Stimulated activated CD8-positive, alpha-beta memory T cell treated with anti-CD3 and anti-CD28 coated beads, Interleukin-7, amount 100 ng/mL, for 1 hour (primary cell): ENCODE measurements around the gene C2orf78.
"Not testable (repeated sequence)": the region's sequence is repeated elsewhere in the genome, so short reads cannot be mapped to it uniquely, and the experiment has no call there.

Experiments used
- DNase-seq, 2 donors: peaks; one replicate each; pipeline ENCODE4 v3.0.0-alpha.2; 2020; ENCODE audit warnings: low read depth in 2 of 2

C2orf78 gene

GRCh38 chr2:73779467-73780236 is 4.3 kb upstream of the C2orf78 start, which contains the start of gene DUSP11:
DUSP11 (minus strand) TSS chr2:73780103; CDS start chr2:73779974, 129 bp downstream.
- DNase-seq: peak; percentile 88 to 95

DNA sequence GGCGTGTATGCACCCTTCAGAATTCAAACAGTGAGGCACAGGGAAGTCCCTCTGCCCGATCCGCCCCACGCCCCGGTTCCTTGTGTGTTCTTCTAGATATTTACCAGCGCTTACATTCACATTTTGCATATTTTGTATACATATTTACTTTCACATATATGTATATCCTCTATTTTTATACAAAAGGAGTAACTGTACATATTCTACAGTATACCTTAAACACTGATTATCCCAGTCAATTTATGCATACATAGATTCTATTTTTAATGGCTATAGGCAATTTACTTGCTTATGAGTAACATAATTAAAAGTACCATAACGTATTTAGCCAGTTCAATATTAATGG is 3.8 kb upstream of the C2orf78 start:
- DNase-seq: no peak

GRCh38 chr2:73783402-73783801 is 581 bp upstream of the C2orf78 start:
- not testable (repeated sequence) for DNase-seq

GRCh38 chr2:73811878-73812277 is 27.9 kb downstream of the C2orf78 start:
- no peak for DNase-seq

- no peak for DNase-seq
Observed at GRCh38 chr2:73812635-73813034, 28.7 kb downstream of the C2orf78 start.

- DNase-seq: no peak
Observed at GRCh38 chr2:73818296-73818695, 34.3 kb downstream of the C2orf78 start.

- DNase-seq: no peak
Observed at GRCh38 chr2:73821227-73821626, 37.2 kb downstream of the C2orf78 start.

DNA sequence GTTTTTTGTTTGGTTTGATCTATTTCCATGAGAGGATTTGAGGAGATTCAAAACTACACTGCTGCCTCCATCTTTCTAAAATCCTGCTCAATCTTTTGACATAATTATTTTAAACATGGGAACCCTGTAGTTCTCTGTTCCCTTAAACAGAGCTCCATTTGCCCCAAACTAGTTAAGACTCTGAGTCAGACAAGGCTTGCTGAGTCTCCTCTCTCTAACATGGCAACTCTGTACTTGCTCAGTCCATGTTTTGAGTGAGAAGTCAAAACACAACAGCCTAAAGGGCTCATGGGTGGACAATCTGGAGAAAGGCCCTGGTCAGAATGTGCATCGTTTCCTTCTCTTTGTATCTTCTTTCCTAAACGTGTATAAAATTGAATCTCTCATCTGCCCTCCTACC is 37.7 kb downstream of the C2orf78 start:
- no peak for DNase-seq

- no peak for DNase-seq
Observed at GRCh38 chr2:73822276-73822675, 38.3 kb downstream of the C2orf78 start.

DNA sequence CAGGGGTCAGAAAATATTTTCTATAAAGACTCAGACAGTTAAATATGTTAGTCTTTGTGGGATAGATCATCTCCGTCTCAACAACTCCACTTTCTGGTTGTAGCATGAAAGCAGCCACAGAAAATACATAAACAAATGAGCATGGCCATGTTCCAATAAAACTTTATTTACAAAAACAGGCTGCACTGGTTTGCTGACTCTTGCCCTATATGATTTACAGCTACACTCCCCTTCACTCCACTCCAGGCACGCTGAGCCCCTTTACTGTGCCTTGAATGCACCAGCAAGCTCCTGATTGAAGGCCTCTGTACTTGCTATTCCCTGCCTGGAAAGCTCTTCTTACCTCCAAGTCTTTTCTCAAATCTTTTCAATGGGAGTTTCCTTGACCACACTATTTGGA is 39.0 kb downstream of the C2orf78 start:
- DNase-seq: no peak

- DNase-seq: no peak
Observed at GRCh38 chr2:73823416-73823815, 39.4 kb downstream of the C2orf78 start.

GRCh38 chr2:73823916-73824523 is 40.0 kb downstream of the C2orf78 start:
- DNase-seq: no peak

GRCh38 chr2:73825408-73825807 is 41.4 kb downstream of the C2orf78 start:
- DNase-seq: no peak

GRCh38 chr2:73827018-73827417 is 43.0 kb downstream of the C2orf78 start:
- DNase-seq: no peak

DNA sequence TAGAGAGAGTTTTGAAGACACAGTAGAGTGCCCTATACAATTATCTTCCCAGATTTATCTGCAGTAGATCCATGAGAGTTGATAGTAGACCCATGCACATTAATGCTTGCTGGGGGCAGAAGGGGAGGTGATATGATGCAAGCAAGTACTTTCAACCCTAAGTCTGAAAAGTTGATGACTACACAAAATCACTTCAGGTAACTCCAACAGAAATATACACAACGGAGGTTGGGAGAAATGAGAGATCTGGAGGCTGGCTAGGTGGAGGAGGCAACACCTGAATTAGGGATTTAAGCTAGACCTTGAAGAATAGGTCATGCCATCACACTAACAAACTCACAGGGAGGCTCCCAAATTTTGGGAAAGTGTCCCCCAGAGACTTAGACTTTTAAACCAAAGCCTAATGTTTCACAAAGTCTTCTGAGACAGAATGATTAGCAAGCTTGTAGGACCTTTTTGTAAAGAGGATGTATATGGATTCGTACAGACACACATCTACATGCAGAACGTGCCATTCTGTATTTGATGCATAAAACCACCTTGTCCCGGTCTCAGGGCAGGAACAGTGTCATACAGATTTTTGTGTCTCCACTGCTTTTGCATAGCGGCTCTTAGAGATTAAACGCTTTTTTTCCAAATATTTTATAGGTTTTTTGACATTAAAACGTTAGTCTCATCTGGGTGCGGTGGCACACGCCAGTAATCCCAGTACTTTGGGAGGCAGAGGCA is 43.8 kb downstream of the C2orf78 start:
- DNase-seq: no peak

DNA sequence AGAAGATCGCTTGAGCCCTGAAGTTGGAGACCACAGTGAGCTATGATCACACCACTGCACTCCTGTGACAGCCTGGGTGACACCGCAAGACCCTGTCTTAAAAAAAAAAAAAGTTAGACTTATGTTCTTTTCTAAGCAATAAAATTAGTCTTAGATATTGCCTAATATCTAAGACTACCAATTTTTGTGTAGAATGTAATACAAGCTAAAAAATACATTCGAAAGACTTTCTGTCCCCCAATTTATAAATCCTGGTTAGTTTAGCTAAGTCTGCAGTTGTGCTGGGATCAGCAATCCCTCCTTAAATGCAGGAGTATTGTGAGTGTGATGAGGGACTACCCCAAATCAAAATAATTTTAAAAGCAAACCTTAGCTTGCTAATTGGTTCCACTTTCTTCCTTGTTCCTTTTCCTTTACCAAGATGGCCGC is 44.4 kb downstream of the C2orf78 start:
- DNase-seq: no peak

- peak; percentile 72 to 82 for DNase-seq
Observed at GRCh38 chr2:73828818-73829570, 45.0 kb downstream of the C2orf78 start, which contains the start of gene STAMBP. STAMBP (plus strand) TSS chr2:73828961; CDS start chr2:73830857, 1,896 bp downstream.

DNA sequence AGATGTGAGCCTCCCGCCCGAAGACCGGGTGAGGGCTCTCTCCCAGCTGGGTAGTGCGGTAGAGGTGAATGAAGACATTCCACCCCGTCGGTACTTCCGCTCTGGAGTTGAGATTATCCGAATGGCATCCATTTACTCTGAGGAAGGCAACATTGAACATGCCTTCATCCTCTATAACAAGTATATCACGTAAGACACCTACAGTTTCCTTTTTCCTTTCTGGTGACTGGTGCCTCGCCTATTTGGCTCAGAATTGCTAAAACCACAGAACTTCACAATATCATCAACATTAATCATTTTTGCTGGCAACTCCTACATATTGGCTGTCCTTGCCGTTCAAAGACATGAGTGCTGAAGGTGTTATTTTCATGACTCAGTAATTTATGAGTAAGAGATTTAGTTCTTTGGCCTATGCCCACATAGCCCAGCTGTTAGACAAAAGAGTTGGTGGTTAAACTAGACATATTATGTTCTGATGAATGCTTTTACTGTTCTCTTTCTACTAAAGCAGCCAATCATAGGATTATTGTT is 47.0 kb downstream of the C2orf78 start:
- DNase-seq: no peak

GRCh38 chr2:73832930-73833329 is 48.9 kb downstream of the C2orf78 start:
- no peak for DNase-seq

DNA sequence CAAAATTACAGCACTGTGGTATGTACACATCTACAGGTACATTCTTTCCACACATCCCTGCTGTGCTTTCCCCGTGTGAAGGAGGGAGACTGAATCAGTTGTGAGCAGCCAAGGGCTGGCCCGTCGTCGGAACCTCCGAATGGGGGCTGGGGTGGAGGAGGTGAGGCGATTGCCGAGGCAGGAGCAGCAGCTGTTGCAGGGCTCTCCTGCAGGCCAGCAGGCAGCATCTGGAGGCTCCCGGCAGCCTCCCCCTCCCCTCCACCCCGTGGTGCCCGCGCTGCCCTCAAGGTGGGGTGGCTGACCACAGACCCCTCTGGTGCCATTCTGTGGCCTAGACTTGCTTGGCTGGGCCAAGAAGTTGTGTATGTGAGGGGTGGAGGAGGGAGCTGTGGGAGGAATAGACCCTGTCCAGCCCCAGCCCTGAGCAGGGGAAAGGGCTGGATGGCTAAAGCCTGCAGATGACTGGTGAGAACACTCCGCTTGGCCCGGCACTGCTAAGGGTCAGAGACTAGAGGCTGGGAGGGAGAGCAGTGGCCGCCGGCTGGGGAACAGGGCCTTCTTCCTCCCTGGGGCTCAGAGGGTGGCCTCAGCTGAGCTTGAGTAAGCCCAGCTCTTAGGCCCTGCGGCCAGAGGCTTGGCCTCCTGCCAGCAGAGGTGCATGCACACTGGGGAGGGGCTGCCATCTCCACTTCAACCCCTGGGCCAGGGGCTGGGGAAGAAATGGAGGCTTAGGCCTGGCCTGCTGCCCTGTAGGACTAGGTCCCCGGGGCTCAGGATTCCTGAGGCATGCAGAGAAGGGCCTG is 52.4 kb downstream of the C2orf78 start:
- no peak for DNase-seq
